ENCODE data around the gene RHBDL2.
A peak's percentile ranks its signal among the peaks of the same experiment; 100 is the strongest.
"Not testable (repeated sequence)": the region's sequence is repeated elsewhere in the genome, so short reads cannot be mapped to it uniquely, and the experiment has no call there.

Gene RHBDL2

DNA sequence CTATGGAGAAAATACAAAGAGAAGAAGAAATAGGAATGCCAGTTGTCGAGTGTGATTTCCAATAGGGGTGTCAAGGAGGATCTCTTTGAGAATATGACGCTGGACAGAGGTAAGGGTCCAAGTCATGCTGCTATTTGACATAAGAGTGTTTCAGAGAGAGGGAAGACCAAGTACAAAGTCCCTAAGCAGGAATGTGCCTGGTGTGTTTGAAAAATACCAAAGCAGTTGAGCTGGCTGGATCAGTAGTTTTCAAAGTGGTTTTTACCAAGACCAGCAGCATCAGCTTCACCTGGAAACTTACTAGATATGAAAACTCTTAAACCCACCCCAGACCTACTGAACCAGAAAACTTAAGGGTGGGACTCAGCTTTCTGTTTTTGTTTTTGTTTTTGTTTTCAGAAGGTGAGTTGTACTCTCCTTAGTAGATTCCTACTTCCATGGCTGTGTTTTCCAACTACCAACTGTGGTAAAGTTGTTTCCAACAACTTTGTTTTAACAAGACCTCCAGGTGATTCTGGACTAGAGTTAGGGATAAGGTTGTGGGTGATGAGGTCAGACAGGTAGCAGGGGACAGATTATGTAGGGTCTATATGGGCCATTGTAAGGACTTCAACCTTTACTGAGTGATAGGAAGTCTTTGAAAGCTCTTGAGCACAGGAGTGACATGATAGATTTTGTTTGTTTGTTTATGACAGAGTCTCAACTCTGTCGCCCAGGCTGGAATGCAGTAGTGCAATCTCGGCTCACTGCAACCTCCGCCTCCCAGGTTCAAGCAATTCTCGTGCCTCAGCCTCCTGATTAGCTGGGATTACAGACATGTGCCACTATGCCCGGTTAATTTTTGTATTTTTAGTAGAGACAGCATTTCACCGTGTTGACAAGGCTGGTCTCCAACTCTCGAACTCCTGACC, 53.0 kb downstream of the RHBDL2 start:
- DNase-seq (ENCODE audit: extremely low spot score, insufficient read length, low read depth): no peak
- FAIRE-seq: no peak

DNA sequence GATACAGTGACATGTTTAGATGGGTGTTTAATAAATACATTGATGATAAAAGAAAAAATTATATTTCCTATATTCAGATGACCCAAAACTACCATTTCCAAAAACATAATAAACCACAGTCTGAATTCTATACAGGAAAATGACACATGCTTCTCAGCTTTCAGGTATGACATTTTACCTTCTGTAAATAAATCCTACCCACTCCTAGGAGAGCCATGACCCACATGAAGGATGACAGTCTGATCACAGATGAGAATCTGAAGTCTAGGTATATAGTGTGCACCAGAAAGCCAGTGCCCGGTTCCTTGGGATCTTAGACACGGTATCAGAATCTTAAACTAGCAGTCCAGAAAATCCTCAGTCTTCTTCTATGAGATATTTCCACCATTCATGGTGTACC, 56.5 kb downstream of the RHBDL2 start:
- DNase-seq (ENCODE audit: extremely low spot score, insufficient read length, low read depth) (no peak), FAIRE-seq (no peak)

DNA sequence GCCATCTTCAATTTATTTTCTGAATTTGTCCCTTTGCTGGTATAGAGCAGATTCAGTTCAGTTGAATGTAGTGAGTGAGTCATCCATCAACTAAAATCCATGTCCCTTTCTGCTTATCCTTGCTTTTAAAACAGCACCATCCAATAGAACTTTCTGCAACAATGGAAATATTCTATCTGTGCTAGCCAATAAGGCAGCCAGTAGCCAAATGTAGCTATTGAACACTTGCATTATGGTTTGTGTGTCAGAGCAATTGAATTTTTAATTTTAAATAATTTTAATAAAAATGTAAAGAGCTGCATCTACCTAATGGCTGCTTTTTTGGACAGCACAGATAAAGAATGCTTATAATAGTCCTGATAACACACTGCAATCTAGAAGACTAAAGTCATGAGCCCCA, 60.1 kb downstream of the RHBDL2 start, which contains the start of gene GJA9:
Gene GJA9 (minus strand): TSS at position 101 of the 400 bp plus-strand sequence. CDS start 5,489 bp downstream, outside the sequence.
- FAIRE-seq (no peak), DNase-seq (ENCODE audit: extremely low spot score, insufficient read length, low read depth) (no peak)

- FAIRE-seq (no peak), DNase-seq (ENCODE audit: extremely low spot score, insufficient read length, low read depth) (no peak)
Measured at GRCh38 chr1:38875811-38876210, 65.8 kb downstream of the RHBDL2 start.

DNA sequence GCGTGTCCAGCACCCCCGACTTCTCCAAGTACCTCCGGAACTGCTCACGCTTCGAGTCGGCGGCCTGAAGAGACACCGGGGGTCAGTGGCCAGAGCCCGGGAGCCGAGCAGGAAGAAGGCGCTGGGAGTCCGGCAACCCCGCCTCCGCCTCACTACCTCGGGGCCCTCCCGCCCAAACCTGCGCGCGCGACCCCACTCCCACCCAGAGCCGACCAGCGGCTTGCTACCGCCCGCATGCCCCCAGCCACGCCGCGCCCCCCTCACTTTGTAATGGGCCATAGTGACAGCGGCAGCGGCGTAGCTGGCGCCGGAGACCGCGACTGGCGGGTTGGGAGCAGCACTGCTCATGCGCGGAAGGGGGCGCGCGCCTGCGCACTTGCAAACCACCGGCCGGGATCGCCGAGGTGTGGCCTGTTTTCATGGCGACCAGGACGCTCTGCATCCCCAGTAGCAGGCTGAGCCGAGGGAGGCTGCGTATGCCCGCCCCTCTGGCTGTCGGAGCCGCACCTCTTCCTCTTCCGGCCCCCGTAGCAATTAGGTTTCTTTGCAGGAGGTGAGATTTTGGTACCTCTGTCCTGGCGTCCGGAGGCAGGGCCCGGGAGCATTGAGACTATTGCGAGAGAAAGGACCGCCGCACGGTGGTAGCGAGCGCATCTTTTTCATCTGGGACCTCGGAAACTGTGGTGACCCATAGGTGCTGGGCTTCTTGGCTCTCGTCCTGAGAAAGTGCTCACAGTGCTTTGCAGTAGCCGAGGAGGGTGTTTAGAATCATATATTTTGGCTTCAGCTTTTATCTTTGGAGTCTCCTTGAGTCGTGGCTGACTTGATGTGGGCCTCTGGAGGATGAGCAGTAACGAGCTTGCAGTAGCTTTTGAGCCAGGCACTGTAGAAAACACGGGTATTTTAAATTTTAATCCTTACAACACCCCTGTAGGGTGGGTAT, 68.3 kb downstream of the RHBDL2 start, which contains the start of gene MYCBP:
Gene MYCBP (minus strand): TSS at position 322 of the 943 bp plus-strand sequence. CDS start 43 bp downstream, at position 279.
- DNase-seq (ENCODE audit: extremely low spot score, insufficient read length, low read depth): peak; percentile 99
- peak; percentile 96 for FAIRE-seq

GRCh38 chr1:38872401-38873026, 69.1 kb downstream of the RHBDL2 start:
- peak; percentile 67 for FAIRE-seq
- DNase-seq (ENCODE audit: extremely low spot score, insufficient read length, low read depth): no peak

DNA sequence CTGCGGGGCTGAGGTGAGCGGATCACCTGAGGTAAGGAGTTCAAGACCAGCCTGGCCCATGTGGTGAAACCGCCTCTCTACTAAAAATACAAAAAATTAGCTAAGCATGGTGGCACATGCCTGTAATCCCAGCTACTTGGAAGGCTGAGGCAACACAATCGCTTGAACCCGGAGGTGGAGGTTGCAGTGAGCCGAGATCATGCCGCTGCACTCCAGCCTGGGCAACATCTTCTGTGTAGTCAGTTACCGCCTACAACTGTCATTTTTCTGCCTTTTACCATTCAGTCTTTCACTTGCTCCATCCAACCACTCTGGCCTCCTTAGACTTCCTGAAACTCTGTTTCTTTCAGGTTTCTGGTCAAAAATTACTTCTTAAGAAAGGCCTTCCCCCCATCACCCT, 70.6 kb downstream of the RHBDL2 start:
- FAIRE-seq: no peak
- no peak for DNase-seq (ENCODE audit: extremely low spot score, insufficient read length, low read depth)

DNA sequence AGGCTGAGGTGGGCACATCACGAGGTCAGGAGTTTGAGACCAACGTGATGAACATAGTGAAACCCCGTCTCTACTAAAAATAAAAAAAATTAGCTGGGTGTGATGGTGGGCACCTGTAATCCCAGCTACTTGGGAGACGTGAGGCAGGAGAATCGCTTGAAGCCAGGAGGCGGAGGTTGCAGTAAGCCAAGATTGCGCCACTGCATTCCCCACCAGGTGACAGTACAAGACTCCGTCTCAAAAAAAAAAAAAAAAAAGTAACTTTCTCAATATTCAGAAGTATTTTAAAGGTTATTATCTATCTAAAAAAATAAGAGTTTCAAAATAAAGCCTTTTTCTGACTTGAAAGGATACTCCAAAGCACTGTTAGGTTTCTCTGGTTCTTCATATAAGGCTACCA, 74.4 kb downstream of the RHBDL2 start:
- DNase-seq (ENCODE audit: extremely low spot score, insufficient read length, low read depth): no peak
- no peak for FAIRE-seq

GRCh38 chr1:38865112-38865715, 76.4 kb downstream of the RHBDL2 start:
- DNase-seq (ENCODE audit: extremely low spot score, insufficient read length, low read depth) (no peak), FAIRE-seq (no peak)

GRCh38 chr1:38860454-38860795, 81.2 kb downstream of the RHBDL2 start:
- DNase-seq (ENCODE audit: extremely low spot score, insufficient read length, low read depth): no peak

GRCh38 chr1:38859561-38860453, 81.8 kb downstream of the RHBDL2 start, which contains the start of gene RRAGC:
TSS of gene RRAGC (minus strand) at chr1:38859772. CDS start at chr1:38859646, 126 bp downstream.
- FAIRE-seq (peak; percentile 86), DNase-seq (ENCODE audit: extremely low spot score, insufficient read length, low read depth) (peak; percentile 99)

More at GRCh38 chr1:38860454-38860795, 81.2 kb downstream of the RHBDL2 start:
- no peak for FAIRE-seq

DNA sequence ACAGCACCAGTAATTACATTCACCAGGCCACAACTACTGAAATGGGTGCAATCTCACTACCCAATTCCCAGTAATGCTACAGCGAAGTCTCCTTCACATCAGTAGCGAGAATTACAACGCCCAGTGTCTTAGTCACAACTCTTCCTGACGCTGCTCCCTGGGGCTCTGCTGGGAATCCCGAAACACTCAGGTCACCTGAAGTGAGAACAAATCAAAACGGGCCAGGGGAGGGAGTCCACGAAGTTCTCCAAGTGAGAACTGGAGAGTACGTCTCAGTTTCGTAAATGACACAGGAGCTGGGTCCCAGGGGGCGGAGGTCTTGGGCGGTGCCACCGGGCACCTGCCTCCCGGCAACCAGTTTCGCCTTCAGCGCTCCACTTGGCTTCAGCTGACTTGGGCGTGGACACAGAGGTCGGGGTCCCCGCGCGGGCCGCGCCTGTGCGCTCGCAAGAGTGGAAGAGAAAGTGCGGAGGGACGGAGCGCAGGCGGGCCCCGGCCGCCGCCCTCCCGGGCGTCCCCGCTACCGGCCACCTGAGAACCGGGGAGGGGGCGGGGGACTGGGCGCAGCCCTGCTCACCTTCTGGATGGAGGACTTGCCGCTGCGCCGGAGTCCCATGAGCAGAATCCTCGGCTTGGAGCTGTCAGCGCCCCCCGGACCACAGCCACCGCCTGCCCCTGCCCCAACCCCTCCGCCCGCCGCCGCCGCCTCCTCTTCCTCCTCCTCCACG, 82.6 kb downstream of the RHBDL2 start:
- DNase-seq (ENCODE audit: extremely low spot score, insufficient read length, low read depth) (no peak), FAIRE-seq (no peak)

DNA sequence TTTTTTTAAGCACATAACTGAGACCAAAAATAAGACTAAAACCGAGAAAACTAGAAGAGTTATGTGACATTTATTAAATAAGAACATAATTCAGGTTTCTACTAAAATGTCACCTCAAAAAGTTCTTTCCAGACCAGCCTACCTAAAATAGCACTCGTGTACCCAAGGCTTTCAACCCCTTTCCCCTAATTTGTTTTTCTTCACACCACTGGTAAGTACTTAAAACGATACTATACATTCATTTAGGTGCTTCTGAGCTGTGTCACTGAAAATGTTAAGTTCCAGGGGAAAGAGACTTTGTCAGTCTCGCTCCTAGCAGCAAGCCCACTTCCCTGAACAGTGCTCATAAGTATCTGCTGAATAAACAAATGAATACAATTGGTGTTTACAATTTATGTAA, 88.8 kb downstream of the RHBDL2 start:
- peak; percentile 33 for FAIRE-seq
- no peak for DNase-seq (ENCODE audit: extremely low spot score, insufficient read length, low read depth)

DNA sequence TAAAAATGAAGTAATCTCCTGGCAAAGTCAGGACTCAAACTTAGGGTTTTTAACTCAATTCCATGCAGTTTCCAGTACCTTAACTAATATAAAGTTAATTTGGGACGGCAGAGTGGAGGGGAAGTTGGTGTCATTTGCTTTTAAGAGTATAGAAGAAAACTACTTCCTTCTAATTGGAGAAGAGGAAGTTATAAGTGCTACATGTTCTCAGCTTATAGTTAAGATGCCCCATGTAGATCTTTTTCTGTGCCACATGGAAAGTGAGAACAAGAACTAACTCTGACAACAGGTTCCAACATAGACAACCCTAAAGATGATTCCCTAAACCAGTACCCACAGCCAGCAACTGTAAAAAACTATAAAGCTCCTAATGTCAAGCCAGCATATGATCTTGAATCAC, 93.6 kb downstream of the RHBDL2 start:
- FAIRE-seq (peak; percentile 65), DNase-seq (ENCODE audit: extremely low spot score, insufficient read length, low read depth) (no peak)

GRCh38 chr1:38846210-38846609, 95.4 kb downstream of the RHBDL2 start:
- no peak for DNase-seq (ENCODE audit: extremely low spot score, insufficient read length, low read depth)
- FAIRE-seq: no peak

DNA sequence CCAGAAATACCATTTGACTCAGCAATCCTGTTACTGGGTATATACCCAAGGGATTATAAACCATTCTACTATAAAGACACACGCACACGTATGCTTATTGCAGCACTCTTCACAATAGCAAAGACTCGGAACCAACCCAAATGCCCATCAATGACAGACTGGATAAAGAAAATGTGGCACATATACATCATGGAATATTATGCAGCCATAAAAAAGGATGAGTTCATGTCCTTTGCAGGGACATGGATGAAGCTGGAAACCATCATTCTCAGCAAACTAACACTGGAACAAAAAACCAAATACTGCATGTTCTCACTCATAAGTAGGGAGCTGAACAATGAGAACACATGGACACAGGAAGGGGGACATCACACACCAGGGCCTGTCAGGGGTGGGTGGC, 96.5 kb downstream of the RHBDL2 start:
- not testable (repeated sequence) for FAIRE-seq; DNase-seq (ENCODE audit: extremely low spot score, insufficient read length, low read depth)

GRCh38 chr1:38840281-38840680, 101.3 kb downstream of the RHBDL2 start:
- DNase-seq (ENCODE audit: extremely low spot score, insufficient read length, low read depth) (no peak), FAIRE-seq (no peak)

DNA sequence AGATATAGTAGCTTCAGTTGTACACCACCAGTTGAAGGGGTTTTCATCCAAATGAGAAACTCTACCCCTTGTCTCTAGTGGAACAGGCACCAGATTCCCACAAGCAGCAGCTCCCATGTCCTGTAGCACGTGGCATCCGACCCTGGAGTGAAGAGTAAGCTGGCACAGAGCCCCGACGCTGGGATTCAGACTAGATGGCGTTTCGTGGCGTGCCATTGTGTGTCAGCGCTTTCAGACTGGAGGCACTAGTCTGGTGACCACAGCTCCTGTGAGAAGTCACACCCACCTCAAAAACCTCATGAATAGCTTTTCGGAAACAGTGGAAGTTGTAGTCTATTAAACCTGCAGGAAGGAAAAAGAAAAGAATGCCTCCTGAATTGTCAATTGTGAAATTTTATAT, 102.3 kb downstream of the RHBDL2 start:
- no peak for FAIRE-seq
- DNase-seq (ENCODE audit: extremely low spot score, insufficient read length, low read depth): no peak
